ENCODE data around the gene STIP1.

GRCh38 chr11:64244107-64244506 lies 58.1 kb downstream of the STIP1 start:
- no peak for TF ChIP-seq CTCF (conservative IDR thresholded peaks at IDR 0.05)
- TF ChIP-seq EZH2 (IDR thresholded peaks at IDR 0.05; ENCODE audit: low read depth): no peak
